ENCODE measurements around the gene EBF3.

EBF3 gene

DNA sequence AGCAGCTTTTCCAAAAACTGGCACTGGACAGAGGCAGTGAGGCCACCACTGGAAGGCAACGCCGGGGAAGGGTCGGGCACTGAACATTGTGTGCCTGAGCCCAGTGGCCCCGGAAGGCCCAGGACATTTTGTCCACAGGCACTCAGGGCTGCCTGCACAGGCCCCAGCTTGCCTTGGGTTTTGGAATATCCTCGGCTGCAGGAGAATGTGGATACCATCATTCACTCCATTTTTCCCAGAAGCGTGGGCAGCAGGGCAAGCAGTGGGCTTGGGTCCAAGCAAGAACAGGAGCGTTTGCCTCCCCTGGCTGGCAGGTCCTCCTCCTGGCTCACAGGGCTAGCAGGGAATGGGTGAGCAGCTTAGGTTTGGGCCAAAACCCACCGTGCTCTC, 147.4 kb downstream of the EBF3 start:
- H3K27ac ChIP-seq: no peak overlapping the region
- H2AFZ ChIP-seq (ENCODE audit: low read depth): no peak overlapping the region
- H3K4me1 ChIP-seq (ENCODE audit: low read depth, poor library complexity, severe bottlenecking): no peaks in the 10 kb centered on the region
- TF ChIP-seq, protein P1, sequence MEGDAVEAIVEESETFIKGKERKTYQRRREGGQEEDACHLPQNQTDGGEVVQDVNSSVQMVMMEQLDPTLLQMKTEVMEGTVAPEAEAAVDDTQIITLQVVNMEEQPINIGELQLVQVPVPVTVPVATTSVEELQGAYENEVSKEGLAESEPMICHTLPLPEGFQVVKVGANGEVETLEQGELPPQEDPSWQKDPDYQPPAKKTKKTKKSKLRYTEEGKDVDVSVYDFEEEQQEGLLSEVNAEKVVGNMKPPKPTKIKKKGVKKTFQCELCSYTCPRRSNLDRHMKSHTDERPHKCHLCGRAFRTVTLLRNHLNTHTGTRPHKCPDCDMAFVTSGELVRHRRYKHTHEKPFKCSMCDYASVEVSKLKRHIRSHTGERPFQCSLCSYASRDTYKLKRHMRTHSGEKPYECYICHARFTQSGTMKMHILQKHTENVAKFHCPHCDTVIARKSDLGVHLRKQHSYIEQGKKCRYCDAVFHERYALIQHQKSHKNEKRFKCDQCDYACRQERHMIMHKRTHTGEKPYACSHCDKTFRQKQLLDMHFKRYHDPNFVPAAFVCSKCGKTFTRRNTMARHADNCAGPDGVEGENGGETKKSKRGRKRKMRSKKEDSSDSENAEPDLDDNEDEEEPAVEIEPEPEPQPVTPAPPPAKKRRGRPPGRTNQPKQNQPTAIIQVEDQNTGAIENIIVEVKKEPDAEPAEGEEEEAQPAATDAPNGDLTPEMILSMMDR (conservative IDR thresholded peaks at IDR 0.05; ENCODE audit: low read depth, low read length): no peak
- H3K79me2 ChIP-seq (ENCODE audit: insufficient read depth, low read depth): no peaks in the 10 kb centered on the region
- no peaks in the 10 kb centered on the region for H3K27me3 ChIP-seq (ENCODE audit: insufficient read depth, low read depth)
- H3K4me3 ChIP-seq (IDR thresholded peaks at IDR 0.05; ENCODE audit: insufficient read depth, low read depth, low read length): no peak overlapping the region
- H4K20me1 ChIP-seq (ENCODE audit: insufficient read depth): no peaks in the 10 kb centered on the region
- H3K36me3 ChIP-seq (ENCODE audit: insufficient read depth): no peaks in the 10 kb centered on the region
- H3K4me2 ChIP-seq: no peak overlapping the region
- no peak overlapping the region for H3K9ac ChIP-seq

DNA sequence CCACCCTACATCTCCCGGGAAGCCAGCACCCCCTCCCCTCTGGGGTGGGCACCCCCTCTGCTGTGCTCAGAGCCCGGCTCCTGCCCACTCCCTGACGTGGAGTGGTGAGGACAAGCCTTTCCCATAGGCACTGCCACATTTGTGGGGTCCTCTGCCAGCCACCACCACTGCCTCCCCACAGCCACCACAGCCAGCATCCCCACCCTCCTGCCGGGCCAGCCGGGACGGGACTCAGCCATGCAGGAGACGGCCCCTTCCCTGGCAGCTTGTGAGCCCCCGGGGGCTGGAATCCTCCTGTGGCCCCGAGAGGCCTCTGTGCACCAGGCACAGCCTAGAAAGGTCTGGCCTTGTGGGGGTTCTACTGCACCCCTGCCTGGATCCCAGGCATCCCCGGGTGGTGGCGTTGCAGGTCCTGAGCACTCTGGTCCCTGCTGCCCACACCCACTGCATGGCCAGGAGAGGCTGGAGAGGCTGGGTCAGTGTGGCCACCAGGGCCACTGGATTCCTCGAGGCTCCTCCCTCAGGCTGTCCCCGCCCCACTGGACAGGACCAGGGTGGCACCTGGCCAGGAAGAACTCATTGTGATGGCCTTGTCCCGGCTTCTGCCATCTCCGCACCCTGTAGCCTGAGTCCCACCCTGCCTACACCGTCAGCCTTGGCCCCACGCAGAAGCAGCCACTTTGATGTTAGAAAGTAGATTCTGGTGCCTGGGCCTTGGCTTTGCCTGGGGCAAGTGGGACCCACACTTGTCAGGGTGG, 148.0 kb downstream of the EBF3 start:
- H2AFZ ChIP-seq (ENCODE audit: low read depth): no peak overlapping the region
- TF ChIP-seq, protein P1 (conservative IDR thresholded peaks at IDR 0.05; ENCODE audit: low read depth, low read length): no peak
- H3K4me2 ChIP-seq: no peak overlapping the region
- H3K36me3 ChIP-seq (ENCODE audit: insufficient read depth): no peaks in the 10 kb centered on the region
- no peak overlapping the region for H3K4me3 ChIP-seq (IDR thresholded peaks at IDR 0.05; ENCODE audit: insufficient read depth, low read depth, low read length)
- no peak overlapping the region for H3K27ac ChIP-seq
- H4K20me1 ChIP-seq (ENCODE audit: insufficient read depth): no peaks in the 10 kb centered on the region
- no peaks in the 10 kb centered on the region for H3K27me3 ChIP-seq (ENCODE audit: insufficient read depth, low read depth)
- no peaks in the 10 kb centered on the region for H3K79me2 ChIP-seq (ENCODE audit: insufficient read depth, low read depth)
- no peak overlapping the region for H3K9ac ChIP-seq
- H3K4me1 ChIP-seq (ENCODE audit: low read depth, poor library complexity, severe bottlenecking): no peaks in the 10 kb centered on the region

DNA sequence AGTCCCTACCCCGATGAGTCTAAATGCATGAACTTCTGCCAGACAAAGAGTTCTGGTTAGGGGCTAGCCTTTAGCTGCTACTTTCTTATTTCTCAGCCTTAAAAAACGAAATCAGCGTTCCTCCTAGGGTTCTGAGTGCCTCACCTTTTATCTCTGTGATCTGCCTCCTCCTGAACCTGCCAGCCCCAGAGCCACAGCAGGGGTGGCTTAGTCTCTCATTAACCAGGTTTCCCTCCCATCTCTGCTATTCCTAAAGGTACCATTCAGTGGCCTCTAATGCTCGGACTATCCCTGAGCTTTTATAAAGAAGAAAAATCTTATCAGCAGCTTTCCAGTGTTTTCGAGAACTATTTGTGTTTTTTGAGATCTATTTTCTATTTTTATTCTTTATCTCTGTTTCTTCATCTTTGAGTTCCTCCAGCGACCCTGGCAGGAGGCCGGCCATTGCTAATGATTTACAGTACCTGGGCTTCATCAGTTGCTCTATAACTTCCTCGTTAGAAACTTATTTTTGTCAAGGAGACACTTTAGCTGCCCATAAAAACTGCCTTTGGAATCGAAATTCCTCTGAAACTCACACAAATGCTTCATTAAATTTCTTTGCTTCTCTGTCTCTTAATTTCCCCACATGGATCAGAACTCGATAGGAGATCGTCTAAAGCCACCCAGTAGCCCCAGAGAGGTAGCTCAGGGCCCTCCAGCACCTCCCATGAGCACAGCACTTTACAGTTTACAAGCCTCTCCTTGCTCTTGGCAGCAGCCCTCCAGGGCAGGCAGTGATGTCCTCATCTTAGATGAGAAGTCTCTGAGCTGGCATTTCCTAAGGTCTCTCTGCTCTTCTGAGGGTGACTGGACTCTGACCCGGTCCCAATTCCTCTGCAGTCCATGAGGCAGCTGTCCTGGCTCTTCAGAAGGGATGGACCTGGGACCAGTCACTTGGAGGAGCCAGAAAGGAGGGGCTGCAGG, 149.1 kb downstream of the EBF3 start:
- H3K4me2 ChIP-seq: no peak overlapping the region
- no peaks in the 10 kb centered on the region for H3K36me3 ChIP-seq (ENCODE audit: insufficient read depth)
- no peaks in the 10 kb centered on the region for H3K4me1 ChIP-seq (ENCODE audit: low read depth, poor library complexity, severe bottlenecking)
- H3K9ac ChIP-seq: no peak overlapping the region
- TF ChIP-seq, protein P1 (conservative IDR thresholded peaks at IDR 0.05; ENCODE audit: low read depth, low read length): no peak
- no peaks in the 10 kb centered on the region for H4K20me1 ChIP-seq (ENCODE audit: insufficient read depth)
- H2AFZ ChIP-seq (ENCODE audit: low read depth): no peak overlapping the region
- H3K27me3 ChIP-seq (ENCODE audit: insufficient read depth, low read depth): no peaks in the 10 kb centered on the region
- no peak overlapping the region for H3K4me3 ChIP-seq (IDR thresholded peaks at IDR 0.05; ENCODE audit: insufficient read depth, low read depth, low read length)
- no peaks in the 10 kb centered on the region for H3K79me2 ChIP-seq (ENCODE audit: insufficient read depth, low read depth)
- no peak overlapping the region for H3K27ac ChIP-seq

DNA sequence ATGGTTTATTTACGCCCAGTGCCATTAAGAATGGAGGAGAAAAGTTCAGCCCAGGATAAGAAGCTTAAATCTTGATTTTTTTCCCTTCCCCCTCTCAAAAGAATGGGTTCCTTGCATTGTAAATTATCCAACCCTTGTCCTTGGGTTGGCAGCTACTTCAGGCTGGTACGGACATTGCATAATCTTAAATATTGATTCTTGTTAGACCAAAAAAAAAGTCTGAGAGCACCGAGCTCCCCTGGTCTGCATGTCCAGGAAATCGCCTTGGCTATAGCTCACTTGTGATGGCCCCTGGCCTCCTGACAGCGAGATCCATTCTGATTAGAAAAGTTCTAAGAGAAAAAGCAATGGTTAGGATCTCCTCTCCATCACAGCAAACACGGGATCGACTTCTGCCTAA, 151.7 kb downstream of the EBF3 start:
- Histone ChIP-seq H3K27me3 (ENCODE audit: insufficient read depth, low read depth) (no peaks in the 10 kb centered on the region), H3K4me2 (no peak overlapping the region), H2AFZ (ENCODE audit: low read depth) (no peak overlapping the region)

More for the DNA sequence above, 151.7 kb downstream of the EBF3 start:
- TF ChIP-seq, protein P1 (conservative IDR thresholded peaks at IDR 0.05; ENCODE audit: low read depth, low read length): no peak
- no peaks in the 10 kb centered on the region for H4K20me1 ChIP-seq (ENCODE audit: insufficient read depth)
- H3K27ac ChIP-seq: no peak overlapping the region
- H3K4me3 ChIP-seq (IDR thresholded peaks at IDR 0.05; ENCODE audit: insufficient read depth, low read depth, low read length): no peak overlapping the region
- no peak overlapping the region for H3K9ac ChIP-seq
- no peaks in the 10 kb centered on the region for H3K4me1 ChIP-seq (ENCODE audit: low read depth, poor library complexity, severe bottlenecking)
- H3K36me3 ChIP-seq (ENCODE audit: insufficient read depth): no peaks in the 10 kb centered on the region
- H3K79me2 ChIP-seq (ENCODE audit: insufficient read depth, low read depth): no peaks in the 10 kb centered on the region

Data from KMS-11 (cell line).